Dermis lymphatic vessel endothelial cell (primary cell): Measurements from ENCODE around the gene BAZ2A. TPM values are rescaled to one million over a fixed set of nuclear protein-coding genes. Genes with fewer than 3 reads are reported as not detected.

Source experiments
- total RNA-seq: library from RNA; depleted of rRNA; stranded (reverse); fragments of >200 nt; gene quantifications from 2 replicates; pipeline ENCODE4 v1.2.1, GENCODE V29; 2014

BAZ2A gene
- total RNA-seq = 22.3 and 23.8 TPM in 2 replicates

GRCh38 chr12:56630180-56630632 is at the start of gene BAZ2A:
BAZ2A (minus strand) TSS chr12:56630326; CDS start chr12:56617530, 12,796 bp downstream.

GRCh38 chr12:56645717-56646446 is 15.8 kb upstream of the BAZ2A start, which contains the start of gene ATP5F1B:
ATP5F1B (minus strand) TSS chr12:56645984; CDS start chr12:56645963, 21 bp downstream.

Other genes starting within 250 kb of the BAZ2A start
- 7.0 and 7.2 TPM in 2 replicates for gene TIMELESS, start 180.9 kb downstream of the BAZ2A start, total RNA-seq
- gene MIP, start 175.7 kb downstream of the BAZ2A start, total RNA-seq = 0.22 and 0.26 TPM in 2 replicates
- 1.8 and 1.9 TPM in 2 replicates for gene SPRYD4, start 161.7 kb downstream of the BAZ2A start, total RNA-seq
- gene GLS2, start 142.2 kb downstream of the BAZ2A start, total RNA-seq = 0.11 and 0.17 TPM in 2 replicates
- gene RBMS2, start 108.5 kb downstream of the BAZ2A start, total RNA-seq = 42.8 and 44.4 TPM in 2 replicates
- gene ATP5F1B, start 15.7 kb upstream of the BAZ2A start, total RNA-seq = 472 and 500 TPM in 2 replicates
- 46.1 and 63.1 TPM in 2 replicates for gene PTGES3, start 58.0 kb upstream of the BAZ2A start, total RNA-seq
- 1,523 and 1,672 TPM in 2 replicates for gene NACA, start 95.0 kb upstream of the BAZ2A start, total RNA-seq
- gene PRIM1, start 122.0 kb upstream of the BAZ2A start, total RNA-seq = 3.3 and 4.7 TPM in 2 replicates
- gene HSD17B6, start 133.0 kb upstream of the BAZ2A start, total RNA-seq = 0.09 TPM in 1 of 2 replicates, not detected in the other